GM15510 (cell line): Measurements from ENCODE around the gene TMEM121B.

ENCODE experiments used
- POLR2A ChIP-seq: IDR thresholded peaks from 3 replicates; pipeline ENCODE4 v1.6.1; 2011; ENCODE audit warnings: borderline replicate concordance; ENCODE audit not compliant: insufficient read length; ENCODE audit errors: extremely low read depth

Gene TMEM121B

GRCh38 chr22:17145021-17145680 is 24.0 kb upstream of the TMEM121B start:
- no peak for TF ChIP-seq POLR2A

- no peak for TF ChIP-seq POLR2A
These were observed 22.7 kb upstream of the TMEM121B start for GRCh38 chr22:17143826-17144225.

- TF ChIP-seq POLR2A = no peak
These were observed 21.9 kb upstream of the TMEM121B start for GRCh38 chr22:17143101-17143500.

GRCh38 chr22:17140826-17141766 is 19.9 kb upstream of the TMEM121B start:
- TF ChIP-seq POLR2A = no peak

GRCh38 chr22:17140022-17140421 is 18.9 kb upstream of the TMEM121B start:
- TF ChIP-seq POLR2A = no peak

GRCh38 chr22:17138513-17138912 is 17.4 kb upstream of the TMEM121B start:
- no peak for TF ChIP-seq POLR2A

GRCh38 chr22:17137861-17138425 is 16.8 kb upstream of the TMEM121B start:
- TF ChIP-seq POLR2A = no peak

GRCh38 chr22:17137170-17137569 is 16.0 kb upstream of the TMEM121B start:
- no peak for TF ChIP-seq POLR2A

- TF ChIP-seq POLR2A = no peak
These were observed 14.1 kb upstream of the TMEM121B start for GRCh38 chr22:17135153-17135760.

GRCh38 chr22:17133137-17133536 is 12.0 kb upstream of the TMEM121B start:
- TF ChIP-seq POLR2A = no peak

- TF ChIP-seq POLR2A = no peak
These were observed 11.0 kb upstream of the TMEM121B start for GRCh38 chr22:17132112-17132511.

- no peak for TF ChIP-seq POLR2A
These were observed 10.5 kb upstream of the TMEM121B start for GRCh38 chr22:17131686-17132085.

- TF ChIP-seq POLR2A = no peak
These were observed 9.0 kb upstream of the TMEM121B start for GRCh38 chr22:17130199-17130598.

GRCh38 chr22:17120711-17121232 is 388 bp downstream of the TMEM121B start:
- TF ChIP-seq POLR2A = no peak

- no peak for TF ChIP-seq POLR2A
These were observed 879 bp downstream of the TMEM121B start for GRCh38 chr22:17120281-17120680.
